GM23338 (cell line): ENCODE results near the gene XRCC5. TPM values are rescaled to one million over a fixed set of nuclear protein-coding genes. Genes with fewer than 3 reads are reported as not detected.

Source experiments
- ATAC-seq: fragments of 200-7000 bp; cut with Tn5 transposase; 3 replicates; pipeline ENCODE4 v1.9.1; 2020
- DNase-seq: peaks from one replicate; pipeline ENCODE4 v3.0.0-alpha.2; 2015; ENCODE audit warnings: low spot score
- H2AFZ ChIP-seq: fragments of 200-600 bp; sonication (generic); 2 replicates; pipeline ENCODE4 v1.8.0; 2016; ENCODE audit warnings: antibody characterized with exemption, mild to moderate bottlenecking, moderate library complexity
- H3F3A ChIP-seq: fragments of 200-600 bp; sonication (generic); replicated peaks from 2 replicates; pipeline ENCODE4 v1.8.0; 2017; ENCODE audit warnings: antibody characterized with exemption, mixed run types, low read depth
- H3K27ac ChIP-seq: fragments of 200-600 bp; sonication (generic); 2 replicates; pipeline ENCODE4 v1.6.1; 2016; ENCODE audit warnings: low read depth
- H3K27me3 ChIP-seq: fragments of 200-600 bp; sonication (generic); 2 replicates; pipeline ENCODE4 v1.8.0; 2016; ENCODE audit warnings: mild to moderate bottlenecking, mixed run types, moderate library complexity; ENCODE audit not compliant: insufficient read depth
- H3K36me3 ChIP-seq: fragments of 200-600 bp; sonication (generic); 2 replicates; pipeline ENCODE4 v1.8.0; 2016; ENCODE audit warnings: mild to moderate bottlenecking; ENCODE audit not compliant: insufficient read depth
- H3K4me1 ChIP-seq: fragments of 200-600 bp; sonication (generic); 2 replicates; pipeline ENCODE4 v1.8.0; 2016; ENCODE audit warnings: mild to moderate bottlenecking, moderate library complexity; ENCODE audit not compliant: insufficient read depth
- H3K4me2 ChIP-seq: fragments of 200-600 bp; sonication (generic); 2 replicates; pipeline ENCODE4 v1.7.1; 2017; ENCODE audit warnings: mixed run types
- H3K4me3 ChIP-seq: fragments of 200-600 bp; sonication (generic); 2 replicates; pipeline ENCODE4 v1.6.1; 2016; ENCODE audit warnings: mixed run types
- H3K79me2 ChIP-seq: fragments of 200-600 bp; sonication (generic); replicated peaks from 2 replicates; pipeline ENCODE4 v1.8.0; 2017; ENCODE audit warnings: mild to moderate bottlenecking; ENCODE audit not compliant: insufficient read depth
- H3K9me2 ChIP-seq: fragments of 200-600 bp; sonication (generic); 2 replicates; pipeline ENCODE4 v1.8.0; 2017; ENCODE audit not compliant: insufficient read depth
- H4K20me1 ChIP-seq: fragments of 200-600 bp; sonication (generic); replicated peaks from 2 replicates; pipeline ENCODE4 v1.8.0; 2017; ENCODE audit warnings: mild to moderate bottlenecking; ENCODE audit not compliant: insufficient read depth
- H3K27ac Mint-ChIP-seq: 2 replicates; pipeline ENCODE4 v1.8.0; 2020; ENCODE audit warnings: inconsistent platforms, mild to moderate bottlenecking, moderate library complexity, mixed read lengths
- H3K27me3 Mint-ChIP-seq: 3 replicates; pipeline ENCODE4 v1.8.0; 2022; ENCODE audit warnings: low read depth, mild to moderate bottlenecking, moderate library complexity, mixed read lengths, inconsistent platforms; ENCODE audit not compliant: insufficient read depth, poor library complexity
- H3K36me3 Mint-ChIP-seq: 3 replicates; pipeline ENCODE4 v1.8.0; 2021; ENCODE audit warnings: low read depth, mild to moderate bottlenecking, inconsistent platforms, moderate library complexity, mixed read lengths
- H3K4me1 Mint-ChIP-seq: 3 replicates; pipeline ENCODE4 v1.8.0; 2020; ENCODE audit warnings: mild to moderate bottlenecking, inconsistent platforms, mixed read lengths
- H3K4me3 Mint-ChIP-seq: 3 replicates; pipeline ENCODE4 v1.8.0; 2021; ENCODE audit warnings: moderate library complexity, mild to moderate bottlenecking, inconsistent platforms, mixed read lengths
- H3K9me3 Mint-ChIP-seq: 3 replicates; pipeline ENCODE4 v1.8.0; 2020; ENCODE audit warnings: moderate library complexity, mild to moderate bottlenecking, inconsistent platforms, mixed read lengths
- CTCF ChIP-seq, 2 experiments: fragments of 200-600 bp in 1 of 2; sonication (generic) in 1 of 2; conservative IDR thresholded peaks; 2 replicates each; pipeline versions ENCODE4 v1.5.1 to v1.6.1; 2016 to 2017; ENCODE audit warnings: antibody characterized with exemption in 2 of 2, low read depth in 2 of 2, mild to moderate bottlenecking in 2 of 2, moderate library complexity in 1 of 2
- ETS1 ChIP-seq: IDR thresholded peaks from 2 replicates; pipeline ENCODE4 v1.6.1; 2016; ENCODE audit warnings: antibody characterized with exemption
- EZH2 ChIP-seq: fragments of 200-600 bp; sonication (generic); IDR thresholded peaks from one replicate; pipeline ENCODE4 v1.8.0; 2017; ENCODE audit warnings: antibody characterized with exemption, mild to moderate bottlenecking, low read depth; ENCODE audit not compliant: unreplicated experiment
- EZH2phosphoT487 ChIP-seq: fragments of 200-600 bp; sonication (generic); IDR thresholded peaks from one replicate; pipeline ENCODE4 v1.8.1; 2018; ENCODE audit warnings: antibody characterized with exemption; ENCODE audit not compliant: unreplicated experiment
- JUNB ChIP-seq: IDR thresholded peaks from one replicate; pipeline ENCODE4 v1.6.1; 2016; ENCODE audit warnings: antibody characterized with exemption; ENCODE audit not compliant: unreplicated experiment
- NANOG ChIP-seq: IDR thresholded peaks from 2 replicates; pipeline ENCODE4 v1.6.1; 2016; ENCODE audit warnings: antibody characterized with exemption, borderline replicate concordance
- POLR2AphosphoS5 ChIP-seq: IDR thresholded peaks from 2 replicates; pipeline ENCODE4 v1.6.1; 2016; ENCODE audit warnings: antibody characterized with exemption, low read depth
- REST ChIP-seq: IDR thresholded peaks from one replicate; pipeline ENCODE4 v1.6.1; 2018; ENCODE audit warnings: antibody characterized with exemption; ENCODE audit not compliant: unreplicated experiment
- STAT1 ChIP-seq: IDR thresholded peaks from one replicate; pipeline ENCODE4 v1.6.1; 2016; ENCODE audit warnings: antibody characterized with exemption; ENCODE audit not compliant: unreplicated experiment
- ZNF114 ChIP-seq: fragments of 250-450 bp; sonication (Bioruptor Pico); IDR thresholded peaks from 2 replicates; pipeline ENCODE4 v1.5.0; 2020; ENCODE audit warnings: mild to moderate bottlenecking, moderate library complexity
- ZNF331 ChIP-seq: fragments of 250-450 bp; sonication (Bioruptor Pico); IDR thresholded peaks from 2 replicates; pipeline ENCODE4 v1.5.0; 2020; ENCODE audit warnings: low read depth, mild to moderate bottlenecking, moderate library complexity
- polyA plus RNA-seq: library from polyadenylated mRNA; unstranded; fragments of >200 nt; fragmentation: Nextera tagmentation; extraction: Ambion mirVana; gene quantifications from 2 replicates; pipeline ENCODE4 v1.2.1, GENCODE V29; 2016
- total RNA-seq: library from RNA; depleted of rRNA; stranded (reverse); fragments of >200 nt; shearing (Covaris generic); gene quantifications from 2 replicates; pipeline ENCODE4 v1.2.3, GENCODE V29; 2014

Gene XRCC5
- total and polyA plus RNA-seq, 2 experiments from 2014 or later, result 499 to 524 TPM

GRCh38 chr2:216229277-216229914, 120.2 kb downstream of the XRCC5 start:
- Histone ChIP-seq H3K27ac (no peak overlapping the region), H3K4me1 (no peaks in the 10 kb centered on the region), H3K4me3 (no peak overlapping the region), H2AFZ (no peak overlapping the region), H4K20me1 (no peaks in the 10 kb centered on the region), H3K4me2 (no peak overlapping the region), H3F3A (no peaks in the 10 kb centered on the region), H3K79me2 (no peaks in the 10 kb centered on the region), H3K27me3 (no peaks in the 10 kb centered on the region), H3K36me3 (peaks cover 7% of the 10 kb centered on the region; the same call in 1 of the 2 replicates), H3K9me2 (peaks cover 6% of the 10 kb centered on the region; the same call in 1 of the 2 replicates)
- Mint-ChIP-seq H3K4me3 (no peak overlapping the region), H3K9me3 (peaks cover 20% of the 10 kb centered on the region), H3K4me1 (peaks cover 6% of the 10 kb centered on the region; the same call in 2 of the 3 replicates), H3K27me3 (no peaks in the 10 kb centered on the region), H3K27ac (peak overlapping the region; percentile 49; the same call in 1 of the 2 replicates), H3K36me3 (peaks cover 8% of the 10 kb centered on the region)
- TF ChIP-seq EZH2, result no peak
- TF ChIP-seq ZNF331, result no peak
- TF ChIP-seq REST, result no peak
- TF ChIP-seq EZH2phosphoT487, result no peak
- no peak for TF ChIP-seq ETS1
- TF ChIP-seq CTCF (conservative IDR thresholded peaks at IDR 0.05; ENCODE audit: low read depth in 2 of 2), result no peak
- no peak for TF ChIP-seq POLR2AphosphoS5
- no peak for TF ChIP-seq NANOG
- DNase-seq, result peak; percentile 37
- ATAC-seq, result no peak

GRCh38 chr2:216231867-216232266, 122.7 kb downstream of the XRCC5 start:
- Histone ChIP-seq H3K36me3 (peaks cover 7% of the 10 kb centered on the region; the same call in 1 of the 2 replicates), H3F3A (no peaks in the 10 kb centered on the region), H4K20me1 (no peaks in the 10 kb centered on the region), H2AFZ (no peak overlapping the region), H3K79me2 (no peaks in the 10 kb centered on the region), H3K9me2 (peaks cover 6% of the 10 kb centered on the region; the same call in 1 of the 2 replicates), H3K27me3 (no peaks in the 10 kb centered on the region), H3K27ac (no peak overlapping the region), H3K4me2 (no peak overlapping the region), H3K4me3 (no peak overlapping the region), H3K4me1 (no peaks in the 10 kb centered on the region)
- peaks cover 6% of the 10 kb centered on the region; the same call in 2 of the 3 replicates for H3K4me1 Mint-ChIP-seq
- ATAC-seq (no peak), DNase-seq (no peak)
- no peak overlapping the region for H3K4me3 Mint-ChIP-seq
- peaks cover 8% of the 10 kb centered on the region for H3K36me3 Mint-ChIP-seq
- H3K27me3 Mint-ChIP-seq, result no peaks in the 10 kb centered on the region
- peaks cover 20% of the 10 kb centered on the region for H3K9me3 Mint-ChIP-seq
- no peak overlapping the region for H3K27ac Mint-ChIP-seq
- TF ChIP-seq ZNF114 (CRISPR knock-in tag) (no peak), ZNF331 (no peak), ETS1 (no peak), STAT1 (no peak), REST (no peak), JUNB (no peak), POLR2AphosphoS5 (no peak), NANOG (no peak), EZH2phosphoT487 (no peak)
